GM21515 (cell line): ENCODE measurements around the gene IFT80.

Experiments
- ATAC-seq: cut with Tn5 transposase; IDR thresholded peaks from one replicate; pipeline ENCODE4 v1.9.1; 2021; ENCODE audit not compliant: unreplicated experiment

The IFT80 gene

DNA sequence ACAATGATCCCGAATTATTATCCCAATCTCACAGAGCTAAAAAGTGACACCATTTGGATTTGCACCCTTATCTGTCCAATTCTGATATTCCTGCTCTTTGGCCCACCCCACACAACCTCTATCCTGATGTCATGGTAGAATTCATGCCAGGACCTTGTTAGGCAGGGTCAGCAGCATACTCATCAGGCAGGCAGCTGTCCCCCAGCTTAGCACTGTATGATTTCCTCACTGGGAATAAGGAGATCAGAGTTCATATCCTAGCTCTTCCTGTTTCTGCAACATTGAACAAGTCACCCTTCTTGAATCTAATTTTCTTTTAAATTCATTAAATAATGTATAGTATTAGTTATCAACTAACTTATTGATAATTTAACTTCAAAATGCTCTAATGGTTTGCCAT is 185.8 kb downstream of the IFT80 start:
- no peak for ATAC-seq

DNA sequence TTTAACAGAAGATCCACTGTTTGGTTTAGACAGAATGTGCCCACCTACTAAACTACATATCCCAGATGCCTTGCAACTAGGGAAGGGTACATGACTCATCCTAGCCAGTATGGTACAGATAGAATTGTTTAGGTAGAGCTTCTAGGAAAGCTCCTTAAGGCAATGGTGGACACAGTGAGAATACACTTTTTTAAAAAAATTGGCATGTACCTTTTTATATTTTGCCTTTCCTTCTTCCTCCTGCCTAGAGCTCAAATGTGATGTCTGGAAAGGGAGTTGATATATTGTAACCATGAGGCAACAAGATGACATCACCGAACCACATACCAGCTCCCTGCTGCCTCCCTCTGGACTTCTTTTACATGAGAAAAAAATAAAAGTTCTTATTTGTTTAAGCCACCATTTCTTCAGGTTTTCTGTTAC is 188.2 kb downstream of the IFT80 start:
- no peak for ATAC-seq

DNA sequence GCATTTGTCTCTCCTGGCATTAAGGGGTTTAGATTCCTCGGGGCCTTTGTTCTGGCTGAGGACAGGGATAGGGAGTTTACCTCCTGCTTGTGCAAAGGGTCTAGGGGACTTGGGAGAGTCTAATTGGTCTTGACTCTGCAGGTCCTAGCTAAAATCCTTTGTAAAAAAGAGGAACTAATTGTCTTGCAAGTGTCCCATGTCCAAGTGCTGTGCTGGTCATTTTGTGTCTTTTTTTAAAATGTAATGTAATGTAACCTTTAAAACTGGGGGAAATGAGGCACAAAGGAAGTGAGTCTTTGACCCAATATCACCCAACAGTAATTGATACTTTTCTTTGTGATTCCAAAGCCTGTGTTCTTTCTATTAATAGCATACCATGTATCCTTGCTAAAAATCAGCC is 188.7 kb downstream of the IFT80 start:
- no peak for ATAC-seq
